ENCODE data around the gene RTKN2.

DNA sequence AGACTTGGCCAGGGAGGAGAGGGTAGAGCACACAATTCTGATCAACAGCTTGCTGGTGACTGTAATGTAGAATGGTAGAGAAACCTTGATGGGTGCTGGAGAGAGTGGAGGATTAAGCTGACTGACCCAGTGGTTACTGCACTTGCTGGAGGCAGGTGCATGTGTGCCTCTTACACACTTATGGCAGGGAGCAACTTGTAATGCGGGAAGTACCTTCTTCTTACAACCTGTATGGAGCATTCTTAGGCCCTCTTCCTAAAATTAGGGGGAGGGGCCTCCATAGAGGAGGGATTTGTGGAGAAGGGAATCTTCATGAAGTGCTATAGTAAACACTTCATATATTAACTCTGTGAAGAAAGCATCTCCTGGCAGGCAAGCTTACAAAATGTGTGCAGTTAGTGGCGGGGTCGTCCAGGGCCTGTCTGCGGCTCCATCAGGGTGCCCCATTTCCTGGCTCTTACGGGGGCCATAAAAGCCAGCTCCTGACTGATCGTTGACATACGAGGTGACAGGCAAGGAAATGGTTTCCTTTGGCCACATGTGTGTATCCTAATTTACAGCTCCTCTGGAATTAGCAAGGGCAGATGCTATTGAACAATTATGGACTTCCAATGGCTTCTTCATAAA lies 113.5 kb downstream of the RTKN2 start:
- TF ChIP-seq, protein P1, sequence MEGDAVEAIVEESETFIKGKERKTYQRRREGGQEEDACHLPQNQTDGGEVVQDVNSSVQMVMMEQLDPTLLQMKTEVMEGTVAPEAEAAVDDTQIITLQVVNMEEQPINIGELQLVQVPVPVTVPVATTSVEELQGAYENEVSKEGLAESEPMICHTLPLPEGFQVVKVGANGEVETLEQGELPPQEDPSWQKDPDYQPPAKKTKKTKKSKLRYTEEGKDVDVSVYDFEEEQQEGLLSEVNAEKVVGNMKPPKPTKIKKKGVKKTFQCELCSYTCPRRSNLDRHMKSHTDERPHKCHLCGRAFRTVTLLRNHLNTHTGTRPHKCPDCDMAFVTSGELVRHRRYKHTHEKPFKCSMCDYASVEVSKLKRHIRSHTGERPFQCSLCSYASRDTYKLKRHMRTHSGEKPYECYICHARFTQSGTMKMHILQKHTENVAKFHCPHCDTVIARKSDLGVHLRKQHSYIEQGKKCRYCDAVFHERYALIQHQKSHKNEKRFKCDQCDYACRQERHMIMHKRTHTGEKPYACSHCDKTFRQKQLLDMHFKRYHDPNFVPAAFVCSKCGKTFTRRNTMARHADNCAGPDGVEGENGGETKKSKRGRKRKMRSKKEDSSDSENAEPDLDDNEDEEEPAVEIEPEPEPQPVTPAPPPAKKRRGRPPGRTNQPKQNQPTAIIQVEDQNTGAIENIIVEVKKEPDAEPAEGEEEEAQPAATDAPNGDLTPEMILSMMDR (IDR thresholded peaks at IDR 0.05; ENCODE audit: insufficient read depth, low read length), result no peak
- no peak for TF ChIP-seq POLR2AphosphoS5 (IDR thresholded peaks at IDR 0.05; ENCODE audit: low read depth)
- TF ChIP-seq, protein P2, sequence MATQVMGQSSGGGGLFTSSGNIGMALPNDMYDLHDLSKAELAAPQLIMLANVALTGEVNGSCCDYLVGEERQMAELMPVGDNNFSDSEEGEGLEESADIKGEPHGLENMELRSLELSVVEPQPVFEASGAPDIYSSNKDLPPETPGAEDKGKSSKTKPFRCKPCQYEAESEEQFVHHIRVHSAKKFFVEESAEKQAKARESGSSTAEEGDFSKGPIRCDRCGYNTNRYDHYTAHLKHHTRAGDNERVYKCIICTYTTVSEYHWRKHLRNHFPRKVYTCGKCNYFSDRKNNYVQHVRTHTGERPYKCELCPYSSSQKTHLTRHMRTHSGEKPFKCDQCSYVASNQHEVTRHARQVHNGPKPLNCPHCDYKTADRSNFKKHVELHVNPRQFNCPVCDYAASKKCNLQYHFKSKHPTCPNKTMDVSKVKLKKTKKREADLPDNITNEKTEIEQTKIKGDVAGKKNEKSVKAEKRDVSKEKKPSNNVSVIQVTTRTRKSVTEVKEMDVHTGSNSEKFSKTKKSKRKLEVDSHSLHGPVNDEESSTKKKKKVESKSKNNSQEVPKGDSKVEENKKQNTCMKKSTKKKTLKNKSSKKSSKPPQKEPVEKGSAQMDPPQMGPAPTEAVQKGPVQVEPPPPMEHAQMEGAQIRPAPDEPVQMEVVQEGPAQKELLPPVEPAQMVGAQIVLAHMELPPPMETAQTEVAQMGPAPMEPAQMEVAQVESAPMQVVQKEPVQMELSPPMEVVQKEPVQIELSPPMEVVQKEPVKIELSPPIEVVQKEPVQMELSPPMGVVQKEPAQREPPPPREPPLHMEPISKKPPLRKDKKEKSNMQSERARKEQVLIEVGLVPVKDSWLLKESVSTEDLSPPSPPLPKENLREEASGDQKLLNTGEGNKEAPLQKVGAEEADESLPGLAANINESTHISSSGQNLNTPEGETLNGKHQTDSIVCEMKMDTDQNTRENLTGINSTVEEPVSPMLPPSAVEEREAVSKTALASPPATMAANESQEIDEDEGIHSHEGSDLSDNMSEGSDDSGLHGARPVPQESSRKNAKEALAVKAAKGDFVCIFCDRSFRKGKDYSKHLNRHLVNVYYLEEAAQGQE (IDR thresholded peaks at IDR 0.05; ENCODE audit: insufficient replicate concordance, low read depth), result no peak
- no peak for TF ChIP-seq SPI1 (IDR thresholded peaks at IDR 0.05; ENCODE audit: borderline replicate concordance, low read depth)

Measured in HL-60 (cell line).